Spleen (tissue), 7 donors: ENCODE data around the gene SPDYE2B.
"Not testable (repeated sequence)": the region's sequence is repeated elsewhere in the genome, so short reads cannot be mapped to it uniquely, and the experiment has no call there.

Experiments
- CTCF ChIP-seq, 11 experiments: fragments of 200-600 bp in 7 of 11; fragments of 450-650 bp in 4 of 11; sonication (generic) in 4 of 11; IDR thresholded peaks in 8 of 11; conservative IDR thresholded peaks in 3 of 11; 1 replicate in 7 of 11; 2 replicates in 4 of 11; pipeline versions ENCODE4 v1.4.0 to v1.8.0; 2016 to 2021; ENCODE audit warnings: antibody characterized with exemption in 11 of 11, inconsistent platforms in 4 of 11, mild to moderate bottlenecking in 1 of 11
- POLR2A ChIP-seq, 3 donors: fragments of 450-650 bp; IDR thresholded peaks; one replicate each; pipeline ENCODE4 v1.5.1; 2017; ENCODE audit warnings: antibody characterized with exemption in 3 of 3, mild to moderate bottlenecking in 1 of 3
- POLR2AphosphoS5 ChIP-seq, 3 donors: sonication (generic); formaldehyde crosslinking; IDR thresholded peaks; one replicate each; pipeline ENCODE4 v1.5.1; 2017; ENCODE audit warnings: antibody characterized with exemption in 3 of 3
- donor health status: DM: no; HTN: no; CAD: no; lungs with moderate emphysema.
- donor health status: DM: no; HTN: no; CAD: no.
- donor health status: DM: no; HTN: no; CAD: no.

DNA sequence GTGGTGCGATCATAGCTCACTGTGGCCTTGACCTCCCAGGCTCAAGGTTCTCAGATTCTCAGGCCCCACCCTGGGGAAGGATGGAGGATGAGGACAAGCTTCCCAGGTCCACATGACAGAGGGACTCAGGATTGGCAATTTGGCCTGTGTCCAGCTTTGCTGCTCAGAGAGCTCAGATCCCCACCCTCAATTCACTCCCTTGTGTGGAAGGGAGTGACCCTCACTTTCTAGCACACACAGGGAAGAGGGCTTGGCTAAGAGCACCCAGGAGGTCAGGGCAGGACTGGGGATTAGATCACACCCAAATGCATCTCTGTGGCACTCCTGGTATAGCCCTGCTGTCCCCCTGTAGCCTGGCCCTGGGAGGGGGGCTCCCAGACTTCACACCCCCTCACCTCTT lies 6.7 kb upstream of the SPDYE2B start:
- not testable (repeated sequence) for TF ChIP-seq CTCF (IDR thresholded peaks at IDR 0.05 in 8 of 11, conservative IDR thresholded peaks at IDR 0.05 in 3 of 11); POLR2AphosphoS5 (IDR thresholded peaks at IDR 0.05); POLR2A (IDR thresholded peaks at IDR 0.05)
